Adrenal gland (tissue), 12 donors: ENCODE results near the gene BCOR. TPM values are rescaled to one million over a fixed set of nuclear protein-coding genes. Genes with fewer than 3 reads are reported as not detected.

Experiments
- DNase-seq, 7 donors: peaks; one replicate each; pipeline ENCODE4 v3.0.0-alpha.2; 2019 to 2020
- H3K27ac ChIP-seq, 5 donors: fragments of 200-600 bp; sonication (generic) in 4 of 5; 1 replicate in 3 of 5; 2 replicates in 2 of 5; pipeline versions ENCODE4 v1.5.1 to v1.8.0; 2016 to 2020; ENCODE audit warnings: mild to moderate bottlenecking in 1 of 5
- H3K27me3 ChIP-seq: fragments of 200-600 bp; 2 replicates; pipeline ENCODE4 v1.8.0; 2021
- H3K36me3 ChIP-seq, 2 donors: fragments of 200-600 bp; replicated peaks in 1 of 2; 1 replicate in 1 of 2; 2 replicates in 1 of 2; pipeline versions ENCODE4 v1.5.1 to v1.8.0; 2018 to 2022
- H3K4me1 ChIP-seq, 2 donors: fragments of 200-600 bp; replicated peaks in 1 of 2; 1 replicate in 1 of 2; 2 replicates in 1 of 2; pipeline versions ENCODE4 v1.5.1 to v1.8.0; 2018 to 2021
- H3K4me3 ChIP-seq, 4 donors: fragments of 200-600 bp; sonication (generic) in 3 of 4; one replicate each; pipeline ENCODE4 v1.5.1; 2016 to 2018
- H3K9me3 ChIP-seq, 3 donors: fragments of 200-600 bp; sonication (generic) in 1 of 3; replicated peaks in 1 of 3; 1 replicate in 2 of 3; 2 replicates in 1 of 3; pipeline versions ENCODE4 v1.5.1 to v1.8.0; 2016 to 2021
- POLR2A ChIP-seq, 2 donors: fragments of 450-650 bp; IDR thresholded peaks; one replicate each; pipeline ENCODE4 v1.6.1; 2017; ENCODE audit warnings: antibody characterized with exemption in 2 of 2, mild to moderate bottlenecking in 2 of 2, moderate library complexity in 1 of 2
- WGBS, 4 donors: extraction: QIAGEN DNeasy Blood & Tissue Kit in 2 of 4; methylation state at CpG; one replicate each; pipeline versions ENCODE4 v1.1.5 to v1.1.7; 2013 to 2017; 5-methylcytosine and 5-hydroxymethylcytosine counted together
- intact Hi-C, 2 donors: fragments of 100-400 bp; cut with DNase I; formaldehyde crosslinking; loops; one replicate each; pipeline versions ENCODE4 v1.14.1 to v1.15.0; 2022 to 2023
- polyA plus RNA-seq, 3 donors: library from polyadenylated mRNA; stranded (reverse); fragments of 200-250 nt in 2 of 3; fragments of 350-450 nt in 1 of 3; fragmentation: Illumina TruSeq in 1 of 3; extraction: RNeasy Lipid Tissue Mini Kit (QIAGEN cat#74804) in 1 of 3; gene quantifications; one replicate each; pipeline ENCODE4 v1.2.3, GENCODE V29; 2013 to 2014
- total RNA-seq, 9 donors: library from RNA; depleted of rRNA in 4 of 9; stranded (reverse); fragments of >200 nt in 4 of 9; fragments of 120-200 nt in 1 of 9; fragmentation: NEBNext Ultra II Directional in 1 of 9; extraction: Animal tissue kit (Norgen Biotek cat#: 25700) in 1 of 9; gene quantifications; one replicate each; pipeline versions ENCODE4 v1.1.0 to v1.2.4, GENCODE V29; 2013 to 2023
- TF ChIP-seq, protein P1 (sequence below), 6 experiments: fragments of 450-650 bp in 4 of 6; fragments of 200-600 bp in 2 of 6; sonication (generic) in 1 of 6; IDR thresholded peaks; 1 replicate in 5 of 6; 2 replicates in 1 of 6; pipeline versions ENCODE4 v1.5.1 to v1.8.0; 2016 to 2021; ENCODE audit warnings: antibody characterized with exemption in 6 of 6, mild to moderate bottlenecking in 2 of 6, moderate library complexity in 1 of 6
- donor health status: healthy with polysubstance abuse.
- donor health status: Bipolar disorder and iron deficiency.
- donor health status: DM: yes; HTN: yes; CAD: no.
- donor health status: DM: no; HTN: no; CAD: no.
- donor health status: DM: no; HTN: no; CAD: no.
- donor health status: DM: yes; HTN: yes; CAD: no.

BCOR gene
- total and polyA plus RNA-seq, 12 donors = 13.7 to 42.9 (median 29.0) TPM

DNA sequence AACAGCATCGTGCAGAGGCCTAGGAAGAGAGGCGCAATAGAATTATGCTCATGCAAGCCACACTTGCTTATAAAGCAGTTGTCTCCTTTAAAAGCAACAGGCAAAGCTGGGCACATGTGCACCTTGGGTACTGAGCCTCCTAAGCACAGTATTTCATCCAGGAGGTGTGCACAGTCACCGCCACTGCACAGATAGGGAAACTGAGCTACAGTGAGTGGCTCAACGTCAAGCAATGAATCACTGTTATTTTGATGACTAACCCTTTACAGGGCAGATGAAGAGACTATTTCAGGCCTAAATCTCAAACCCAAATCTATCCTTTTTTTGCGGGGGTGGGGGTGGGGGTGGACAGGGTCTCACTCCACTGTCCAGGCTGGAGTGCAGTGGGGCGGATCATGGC, 42.3 kb downstream of the BCOR start:
- no peak overlapping the region for H3K27ac ChIP-seq
- H3K4me1 ChIP-seq = no peaks in the 10 kb centered on the region
- TF ChIP-seq, protein P1, sequence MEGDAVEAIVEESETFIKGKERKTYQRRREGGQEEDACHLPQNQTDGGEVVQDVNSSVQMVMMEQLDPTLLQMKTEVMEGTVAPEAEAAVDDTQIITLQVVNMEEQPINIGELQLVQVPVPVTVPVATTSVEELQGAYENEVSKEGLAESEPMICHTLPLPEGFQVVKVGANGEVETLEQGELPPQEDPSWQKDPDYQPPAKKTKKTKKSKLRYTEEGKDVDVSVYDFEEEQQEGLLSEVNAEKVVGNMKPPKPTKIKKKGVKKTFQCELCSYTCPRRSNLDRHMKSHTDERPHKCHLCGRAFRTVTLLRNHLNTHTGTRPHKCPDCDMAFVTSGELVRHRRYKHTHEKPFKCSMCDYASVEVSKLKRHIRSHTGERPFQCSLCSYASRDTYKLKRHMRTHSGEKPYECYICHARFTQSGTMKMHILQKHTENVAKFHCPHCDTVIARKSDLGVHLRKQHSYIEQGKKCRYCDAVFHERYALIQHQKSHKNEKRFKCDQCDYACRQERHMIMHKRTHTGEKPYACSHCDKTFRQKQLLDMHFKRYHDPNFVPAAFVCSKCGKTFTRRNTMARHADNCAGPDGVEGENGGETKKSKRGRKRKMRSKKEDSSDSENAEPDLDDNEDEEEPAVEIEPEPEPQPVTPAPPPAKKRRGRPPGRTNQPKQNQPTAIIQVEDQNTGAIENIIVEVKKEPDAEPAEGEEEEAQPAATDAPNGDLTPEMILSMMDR (IDR thresholded peaks at IDR 0.05) = no peak
- TF ChIP-seq POLR2A (IDR thresholded peaks at IDR 0.05) = no peak
- no peaks in the 10 kb centered on the region for H3K27me3 ChIP-seq
- H3K9me3 ChIP-seq = peaks cover 0 to 10% (median 0%) of the 10 kb centered on the region in 3 donors
- peaks cover 0 to 58% of the 10 kb centered on the region in 2 donors for H3K36me3 ChIP-seq
- 75 to 85% (median 82%) methylated on average over 4 to 6 of the region's 6 CpGs for WGBS, 4 donors
- intact Hi-C loops = no loop called here
- no peak overlapping the region for H3K4me3 ChIP-seq
- no peak for DNase-seq

DNA sequence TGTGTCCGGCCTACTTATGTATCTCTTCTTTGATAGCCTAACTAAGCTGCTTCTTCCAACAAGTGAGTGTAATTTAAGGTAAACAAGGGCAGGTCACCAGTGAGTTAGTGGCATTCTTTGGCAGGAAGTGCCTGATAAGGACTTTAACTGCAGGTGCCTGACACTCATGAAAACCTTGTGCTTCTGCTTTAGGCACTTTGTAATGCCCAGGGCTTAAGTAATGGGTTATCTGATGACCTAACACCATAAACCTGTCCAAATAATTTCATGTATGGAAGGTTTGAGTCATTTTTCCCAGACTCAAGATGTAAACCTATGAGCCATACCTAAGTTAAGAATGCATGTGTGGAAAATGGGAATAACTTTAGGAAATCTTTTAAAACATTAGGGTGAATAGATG, 43.0 kb downstream of the BCOR start:
- Histone ChIP-seq H3K27ac (no peak overlapping the region), H3K9me3 (peaks cover 0 to 13% (median 0%) of the 10 kb centered on the region in 3 donors), H3K27me3 (no peaks in the 10 kb centered on the region), H3K4me3 (no peak overlapping the region), H3K36me3 (peaks cover 0 to 58% of the 10 kb centered on the region in 2 donors), H3K4me1 (no peaks in the 10 kb centered on the region)
- no peak for DNase-seq
- 100% methylated on average over 1 of the region's 1 CpG for WGBS, 4 donors
- intact Hi-C loops = no loop called here
- no peak for TF ChIP-seq POLR2A (IDR thresholded peaks at IDR 0.05)

DNA sequence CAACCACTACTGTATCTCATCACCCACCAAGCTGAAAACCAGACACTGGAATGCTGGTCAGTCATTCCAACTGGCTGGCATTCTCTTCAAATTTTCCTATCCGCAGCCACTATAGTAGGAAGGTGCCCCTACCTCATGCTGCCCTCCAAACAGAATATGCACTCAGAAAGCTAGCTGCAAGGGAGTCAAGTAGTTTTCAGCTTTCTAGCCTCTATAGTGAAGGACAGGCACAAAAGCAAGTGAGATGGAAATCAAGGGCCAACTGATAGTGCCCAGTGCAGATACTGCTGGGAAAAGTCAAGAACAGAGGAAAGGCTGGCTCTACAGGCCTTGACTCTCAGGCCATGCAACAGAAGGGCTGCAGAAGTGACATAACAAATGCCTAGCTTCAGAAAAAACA, 47.2 kb downstream of the BCOR start:
- intact Hi-C loops = no loop called here
- H3K36me3 ChIP-seq = peaks cover 0 to 45% of the 10 kb centered on the region in 2 donors
- H3K4me3 ChIP-seq = no peak overlapping the region
- no peak for DNase-seq
- H3K9me3 ChIP-seq = peaks cover 0 to 13% (median 0%) of the 10 kb centered on the region in 3 donors
- WGBS, 4 donors = 83 to 100% (median 98%) methylated on average over 1 of the region's 1 CpG
- H3K27me3 ChIP-seq = no peaks in the 10 kb centered on the region
- H3K27ac ChIP-seq = no peak overlapping the region
- TF ChIP-seq POLR2A (IDR thresholded peaks at IDR 0.05) = no peak
- TF ChIP-seq, protein P1 (IDR thresholded peaks at IDR 0.05) = no peak
- H3K4me1 ChIP-seq = no peaks in the 10 kb centered on the region

DNA sequence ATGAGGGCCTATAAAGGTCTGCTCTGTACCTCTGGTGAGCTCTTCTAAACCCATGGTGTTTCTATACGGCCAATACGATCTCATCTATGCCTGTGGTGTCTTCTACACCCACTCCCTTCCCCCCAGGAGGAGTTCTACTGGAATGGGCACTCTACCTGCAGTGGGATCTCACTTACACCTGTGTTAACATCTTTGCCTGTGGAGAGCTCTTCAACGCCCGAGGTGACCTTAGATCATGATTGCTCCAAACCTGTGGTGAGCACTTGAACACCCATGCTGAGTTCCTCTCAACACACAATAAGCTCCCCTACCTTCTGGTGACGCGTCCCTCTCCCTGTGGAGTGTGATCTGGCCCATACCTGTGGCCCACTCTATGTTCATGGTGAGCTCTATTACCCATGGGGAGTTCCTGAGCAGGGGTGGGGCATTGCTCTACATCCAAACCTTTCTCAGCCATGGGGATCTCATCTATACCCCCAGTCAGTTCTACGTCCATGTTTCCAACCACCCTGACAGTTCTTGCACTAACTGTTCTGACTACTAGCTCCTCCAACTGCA, 48.6 kb downstream of the BCOR start:
- H3K9me3 ChIP-seq = peaks cover 0 to 13% (median 0%) of the 10 kb centered on the region in 3 donors
- 86 to 99% (median 93%) methylated on average over 3 to 7 of the region's 7 CpGs for WGBS, 4 donors
- H3K4me3 ChIP-seq = no peak overlapping the region
- H3K27me3 ChIP-seq = no peaks in the 10 kb centered on the region
- TF ChIP-seq, protein P1 (IDR thresholded peaks at IDR 0.05) = no peak
- no peak for TF ChIP-seq POLR2A (IDR thresholded peaks at IDR 0.05)
- DNase-seq = no peak
- H3K36me3 ChIP-seq = peaks cover 0 to 32% of the 10 kb centered on the region in 2 donors
- H3K4me1 ChIP-seq = no peaks in the 10 kb centered on the region
- intact Hi-C loops = no loop called here
- H3K27ac ChIP-seq = no peak overlapping the region

DNA sequence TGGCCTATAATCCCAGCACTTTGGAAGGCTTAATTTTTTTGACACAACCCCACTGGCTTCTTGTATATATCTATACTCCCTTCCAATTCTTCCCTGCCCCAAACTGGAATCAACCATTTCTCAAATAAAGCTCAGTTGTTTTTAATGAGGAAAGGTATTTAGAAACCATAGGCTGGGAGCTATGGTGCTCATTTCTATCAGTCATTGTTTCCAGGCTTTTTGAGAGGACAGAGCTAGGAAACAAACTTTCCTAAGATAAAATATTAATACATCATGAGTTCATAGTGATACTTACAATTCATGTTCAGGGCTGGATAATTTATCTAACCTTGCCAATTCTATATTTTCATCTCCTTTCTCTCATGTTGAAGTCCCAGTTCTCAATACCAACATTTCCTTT, 50.3 kb downstream of the BCOR start:
- peaks cover 0 to 13% (median 0%) of the 10 kb centered on the region in 3 donors for H3K9me3 ChIP-seq
- intact Hi-C loops = no loop called here
- DNase-seq = no peak
- TF ChIP-seq POLR2A (IDR thresholded peaks at IDR 0.05) = no peak
- TF ChIP-seq, protein P1 (IDR thresholded peaks at IDR 0.05) = no peak
- H3K27me3 ChIP-seq = peaks cover 6% of the 10 kb centered on the region
- peaks cover 0 to 15% of the 10 kb centered on the region in 2 donors for H3K36me3 ChIP-seq
- H3K4me3 ChIP-seq = no peak overlapping the region
- no peak overlapping the region for H3K27ac ChIP-seq
- no peaks in the 10 kb centered on the region for H3K4me1 ChIP-seq
